HG03135 (cell line): ENCODE data around the gene RAB7B.

Source experiments
- ATAC-seq: cut with Tn5 transposase; IDR thresholded peaks from one replicate; pipeline ENCODE4 v1.9.1; 2021; ENCODE audit warnings: mild to moderate bottlenecking, moderate library complexity; ENCODE audit not compliant: unreplicated experiment

Gene RAB7B

DNA sequence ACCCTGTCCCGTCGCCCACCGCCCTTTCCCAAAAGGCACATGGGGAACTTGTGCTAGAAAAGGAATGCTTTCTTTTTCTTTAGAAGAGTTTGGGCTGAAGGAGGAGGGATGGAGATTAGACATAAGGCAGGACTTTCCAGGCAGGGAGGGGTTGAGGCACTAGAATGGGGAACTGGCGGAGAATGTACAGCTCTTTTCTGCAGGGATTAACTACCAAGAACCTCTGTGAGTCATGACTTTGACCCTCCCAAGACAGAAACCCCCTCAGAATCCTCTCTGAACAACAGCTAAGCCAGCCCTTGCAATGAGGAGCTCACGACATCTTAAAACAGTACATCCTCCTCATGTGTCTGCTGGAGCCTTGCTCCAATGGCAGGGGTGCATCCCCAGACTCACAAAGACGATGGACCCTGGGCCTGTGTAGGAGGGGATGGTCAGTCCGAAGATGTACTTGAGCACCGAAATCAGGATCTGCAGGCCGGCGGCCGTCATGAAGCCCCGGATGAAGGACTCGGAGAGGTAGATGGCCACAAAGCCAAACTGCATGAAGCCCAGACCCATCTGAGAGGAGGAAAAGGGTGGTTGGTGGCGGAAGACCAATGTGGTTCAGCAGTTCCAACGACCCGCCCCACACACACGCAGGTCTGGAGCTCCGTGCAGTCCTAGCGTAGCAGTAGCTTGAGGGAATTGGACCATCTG, 73.5 kb downstream of the RAB7B start:
- ATAC-seq: no peak

DNA sequence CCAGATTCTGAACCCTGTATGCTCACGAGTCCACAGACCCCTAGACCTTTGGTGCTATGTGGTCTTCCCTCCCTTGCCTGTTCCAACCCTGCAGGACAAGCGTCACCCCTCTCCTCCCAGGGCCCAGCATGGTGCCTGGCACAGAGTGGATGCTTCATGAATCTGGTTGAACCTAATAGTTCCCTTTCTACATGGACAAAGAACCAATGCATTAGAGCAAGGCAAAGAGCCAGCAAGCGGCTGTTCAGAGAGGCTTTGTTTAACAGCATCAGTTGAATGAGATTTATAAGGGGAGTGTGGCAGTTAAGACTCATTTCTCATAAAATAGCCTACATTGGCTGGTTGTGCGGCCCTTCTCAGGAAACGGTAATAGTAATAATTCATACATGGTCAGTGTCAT, 74.9 kb downstream of the RAB7B start:
- ATAC-seq: no peak

DNA sequence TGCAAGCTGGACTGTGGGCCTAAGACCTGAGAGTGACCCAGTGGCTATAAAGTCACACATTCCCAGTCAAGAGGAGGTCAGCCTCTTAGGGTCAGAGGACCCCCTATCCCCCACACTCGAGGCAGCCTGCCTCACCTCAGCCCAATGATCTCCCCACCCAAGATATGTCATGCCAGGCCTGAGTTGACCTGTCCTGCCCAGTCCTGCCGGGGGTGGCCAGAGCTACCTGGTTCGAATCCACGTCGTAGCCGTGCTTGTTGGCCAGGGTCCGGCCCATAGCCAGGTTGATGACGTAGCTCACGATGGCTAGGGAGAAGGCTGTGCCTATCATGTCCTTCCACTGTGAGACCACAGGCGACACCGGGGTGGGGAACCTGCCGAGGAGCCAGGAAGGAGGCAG, 75.5 kb downstream of the RAB7B start:
- no peak for ATAC-seq

DNA sequence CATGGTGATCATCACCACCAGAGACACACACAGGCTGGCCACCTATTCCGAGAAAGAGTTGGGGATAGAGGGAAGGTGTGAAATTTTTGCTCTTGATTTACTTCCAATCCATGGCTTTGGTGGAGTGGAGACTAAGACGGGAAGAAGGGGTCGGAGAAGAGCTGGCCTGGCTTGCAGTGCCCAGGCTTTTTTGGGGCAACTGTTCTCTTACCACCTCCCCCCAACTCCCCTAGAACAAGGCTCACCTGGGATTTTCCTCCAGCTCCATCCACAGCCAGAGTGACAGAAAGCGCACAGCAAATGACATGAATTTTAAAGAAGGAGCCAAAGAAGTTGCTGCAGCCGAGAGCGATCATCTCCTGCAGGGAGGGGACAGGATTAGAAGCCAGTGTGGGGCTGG, 75.9 kb downstream of the RAB7B start:
- no peak for ATAC-seq
